Hypothalamus (tissue), 51 donors: Measurements from ENCODE around the gene BNIP3.
A peak's percentile ranks its signal among the peaks of the same experiment; 100 is the strongest.

Experiments
- DNase-seq, 51 donors: peaks; one replicate each; lab custom pipeline; 2025; lab: John Stamatoyannopoulos, UW

Gene BNIP3

GRCh38 chr10:131979821-131980270 is 1.9 kb downstream of the BNIP3 start:
- peak in 7 of 51 donors; percentile 14 to 37 (median 22) for DNase-seq

GRCh38 chr10:131979336-131979735 is 2.4 kb downstream of the BNIP3 start:
- DNase-seq: no peak

- DNase-seq: no peak
These were observed 2.9 kb downstream of the BNIP3 start for GRCh38 chr10:131978851-131979250.

- DNase-seq: no peak
These were observed 3.4 kb downstream of the BNIP3 start for GRCh38 chr10:131978366-131978765.

GRCh38 chr10:131977323-131978096 is 4.2 kb downstream of the BNIP3 start:
- no peak for DNase-seq

GRCh38 chr10:131975796-131976195 is 5.9 kb downstream of the BNIP3 start:
- DNase-seq: no peak

- DNase-seq: no peak
These were observed 6.7 kb downstream of the BNIP3 start for GRCh38 chr10:131975003-131975402.

GRCh38 chr10:131974034-131974817 is 7.5 kb downstream of the BNIP3 start:
- no peak for DNase-seq

GRCh38 chr10:131973160-131973951 is 8.4 kb downstream of the BNIP3 start:
- no peak for DNase-seq

GRCh38 chr10:131972474-131973071 is 9.2 kb downstream of the BNIP3 start:
- peak in 20 of 51 donors; percentile 12 to 59 (median 34) for DNase-seq

- DNase-seq: no peak
These were observed 10.1 kb downstream of the BNIP3 start for GRCh38 chr10:131971591-131971990.

- DNase-seq: no peak
These were observed 10.8 kb downstream of the BNIP3 start for GRCh38 chr10:131970946-131971345.

GRCh38 chr10:131968949-131969348 is 12.8 kb downstream of the BNIP3 start:
- DNase-seq: no peak

- DNase-seq: no peak
These were observed 17.4 kb downstream of the BNIP3 start for GRCh38 chr10:131964298-131964697.

- peak in 1 of 51 donors; percentile 24 for DNase-seq
These were observed 17.9 kb downstream of the BNIP3 start for GRCh38 chr10:131963811-131964210.

GRCh38 chr10:131963350-131963749 is 18.4 kb downstream of the BNIP3 start:
- no peak for DNase-seq

- peak in 2 of 51 donors; percentile 28 to 42 for DNase-seq
These were observed 19.7 kb downstream of the BNIP3 start for GRCh38 chr10:131961777-131962662.

- DNase-seq: no peak
These were observed 20.5 kb downstream of the BNIP3 start for GRCh38 chr10:131961047-131961776.

GRCh38 chr10:131960631-131961046 is 21.1 kb downstream of the BNIP3 start:
- no peak for DNase-seq
